IMR-90 (cell line): ENCODE data around the gene H2BK1. TPM values are rescaled to one million over a fixed set of nuclear protein-coding genes. Genes with fewer than 3 reads are reported as not detected.
A peak's percentile ranks its signal among the peaks of the same experiment; 100 is the strongest.

Source experiments
- BHLHE40 ChIP-seq: fragments of 150-350 bp; IDR thresholded peaks from 2 replicates; pipeline ENCODE4 v1.6.1; 2016; ENCODE audit warnings: mild to moderate bottlenecking, low read depth, low read length
- CEBPB ChIP-seq: IDR thresholded peaks from 2 replicates; pipeline ENCODE4 v1.6.1; 2012; ENCODE audit warnings: low read depth, low read length, improper control_type of control experiment
- NFE2L2 ChIP-seq: fragments of 150-350 bp; IDR thresholded peaks from 2 replicates; pipeline ENCODE4 v1.6.1; 2016; ENCODE audit warnings: low read depth, mild to moderate bottlenecking, low read length
- RFX5 ChIP-seq: IDR thresholded peaks from 2 replicates; pipeline ENCODE4 v1.8.0; 2012; ENCODE audit warnings: low read depth, mild to moderate bottlenecking, low read length, moderate library complexity
- polyA plus RNA-seq, 3 experiments: library from polyadenylated mRNA; depleted of rRNA; stranded (reverse); fragments of >200 nt; gene quantifications; 2 replicates each; pipeline ENCODE4 v1.2.3, GENCODE V29; 2012; ENCODE audit warnings: low replicate concordance in 1 of 3
- total RNA-seq: library from RNA; depleted of rRNA; stranded (reverse); fragments of >200 nt; gene quantifications from 2 replicates; pipeline ENCODE4 v1.2.3, GENCODE V29; 2012
- TF ChIP-seq, protein P1 (sequence below): conservative IDR thresholded peaks from 2 replicates; pipeline ENCODE4 v1.5.1; 2012; ENCODE audit warnings: mild to moderate bottlenecking, low read depth, low read length, improper control_type of control experiment
- TF ChIP-seq, protein P2 (sequence below): fragments of 150-350 bp; IDR thresholded peaks from 2 replicates; pipeline ENCODE4 v1.6.1; 2016; ENCODE audit warnings: low read depth, mild to moderate bottlenecking, low read length, moderate library complexity, borderline replicate concordance

The H2BK1 gene
- total and polyA plus RNA-seq, 2 of the 4 experiments (the other 2 are of a cell fraction) = not detected

DNA sequence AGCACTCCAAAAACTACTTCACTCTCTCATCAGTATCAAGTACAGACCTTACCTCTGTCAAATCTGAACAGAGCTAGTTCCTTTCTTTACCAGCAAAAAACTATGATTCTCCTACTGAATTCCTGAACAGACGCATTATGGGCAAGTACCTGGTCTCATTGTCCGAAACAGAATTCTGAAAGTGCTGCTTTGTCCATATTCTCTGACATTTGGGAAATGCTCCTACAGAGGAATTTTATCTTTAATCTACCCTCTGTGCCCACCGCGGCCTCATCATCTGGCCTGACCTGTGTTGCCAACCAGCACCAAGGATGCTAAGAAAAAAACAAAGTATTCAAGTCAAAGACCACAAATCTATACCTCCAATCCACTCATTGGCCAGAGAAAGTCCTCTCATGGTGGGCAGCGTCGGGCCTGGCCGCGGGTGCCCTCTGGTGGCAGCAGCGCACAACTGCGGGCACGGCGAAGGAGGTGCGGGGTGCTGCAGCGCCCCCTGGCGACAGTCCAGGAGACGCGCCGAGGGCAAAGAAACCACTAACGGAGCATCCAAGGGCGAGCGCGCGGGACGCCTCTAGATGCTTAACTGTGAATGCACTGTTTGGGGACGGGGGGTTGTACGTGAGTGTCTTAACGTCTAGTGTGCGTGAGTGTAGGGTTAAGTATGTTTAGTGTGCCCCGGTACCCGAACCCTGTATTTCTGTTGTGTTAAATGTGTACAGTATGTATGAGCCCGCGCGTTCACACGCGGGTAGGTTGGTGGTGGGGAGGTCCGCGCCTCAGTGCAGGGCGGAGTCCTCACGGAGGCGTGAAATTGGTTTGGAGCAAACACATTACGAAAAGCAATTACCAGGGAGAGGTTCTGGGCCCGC, 37.8 kb downstream of the H2BK1 start (continued):
- TF ChIP-seq, protein P1, sequence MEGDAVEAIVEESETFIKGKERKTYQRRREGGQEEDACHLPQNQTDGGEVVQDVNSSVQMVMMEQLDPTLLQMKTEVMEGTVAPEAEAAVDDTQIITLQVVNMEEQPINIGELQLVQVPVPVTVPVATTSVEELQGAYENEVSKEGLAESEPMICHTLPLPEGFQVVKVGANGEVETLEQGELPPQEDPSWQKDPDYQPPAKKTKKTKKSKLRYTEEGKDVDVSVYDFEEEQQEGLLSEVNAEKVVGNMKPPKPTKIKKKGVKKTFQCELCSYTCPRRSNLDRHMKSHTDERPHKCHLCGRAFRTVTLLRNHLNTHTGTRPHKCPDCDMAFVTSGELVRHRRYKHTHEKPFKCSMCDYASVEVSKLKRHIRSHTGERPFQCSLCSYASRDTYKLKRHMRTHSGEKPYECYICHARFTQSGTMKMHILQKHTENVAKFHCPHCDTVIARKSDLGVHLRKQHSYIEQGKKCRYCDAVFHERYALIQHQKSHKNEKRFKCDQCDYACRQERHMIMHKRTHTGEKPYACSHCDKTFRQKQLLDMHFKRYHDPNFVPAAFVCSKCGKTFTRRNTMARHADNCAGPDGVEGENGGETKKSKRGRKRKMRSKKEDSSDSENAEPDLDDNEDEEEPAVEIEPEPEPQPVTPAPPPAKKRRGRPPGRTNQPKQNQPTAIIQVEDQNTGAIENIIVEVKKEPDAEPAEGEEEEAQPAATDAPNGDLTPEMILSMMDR = peak; percentile 100
- no peak for TF ChIP-seq CEBPB
- TF ChIP-seq NFE2L2 = no peak
- no peak for TF ChIP-seq BHLHE40
- 0 out of 2 replicates have a peak, but pooled peaks have one; percentile 42 for TF ChIP-seq RFX5
- TF ChIP-seq, protein P2, sequence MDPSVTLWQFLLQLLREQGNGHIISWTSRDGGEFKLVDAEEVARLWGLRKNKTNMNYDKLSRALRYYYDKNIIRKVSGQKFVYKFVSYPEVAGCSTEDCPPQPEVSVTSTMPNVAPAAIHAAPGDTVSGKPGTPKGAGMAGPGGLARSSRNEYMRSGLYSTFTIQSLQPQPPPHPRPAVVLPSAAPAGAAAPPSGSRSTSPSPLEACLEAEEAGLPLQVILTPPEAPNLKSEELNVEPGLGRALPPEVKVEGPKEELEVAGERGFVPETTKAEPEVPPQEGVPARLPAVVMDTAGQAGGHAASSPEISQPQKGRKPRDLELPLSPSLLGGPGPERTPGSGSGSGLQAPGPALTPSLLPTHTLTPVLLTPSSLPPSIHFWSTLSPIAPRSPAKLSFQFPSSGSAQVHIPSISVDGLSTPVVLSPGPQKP = no peak
